ENCODE data around the gene PRTG. TPM values are rescaled to one million over a fixed set of nuclear protein-coding genes. Genes with fewer than 3 reads are reported as not detected.

PRTG gene
- total and polyA plus RNA-seq, 10 of the 15 experiments (the other 5 are each of a cell fraction or from before 2014, with no cell fraction given): under 0.01 to 0.25 TPM; not detected in 8

GRCh38 chr15:55698653-55699052 is 44.3 kb downstream of the PRTG start:
- Histone ChIP-seq H3K36me3 (ENCODE audit: control insufficient read depth in 2 of 2, insufficient read depth in 2 of 2, low read length in 1 of 2) (no peaks in the 10 kb centered on the region), H3K27ac (ENCODE audit: control insufficient read depth, insufficient read depth) (no peak overlapping the region), H2AFZ (ENCODE audit: control insufficient read depth, low read depth, low read length) (no peak overlapping the region), H3K9ac (ENCODE audit: control insufficient read depth, insufficient read depth, low read length) (no peak overlapping the region), H3K4me3 (no peak overlapping the region), H3K27me3 (replicated peaks in 1 of 2; ENCODE audit: control insufficient read depth in 2 of 2, insufficient read depth in 2 of 2, low read length in 1 of 2) (no peaks in the 10 kb centered on the region), H3K9me3 (replicated peaks; ENCODE audit: control insufficient read depth, insufficient read depth, low read length) (no peaks in the 10 kb centered on the region), H3K79me2 (ENCODE audit: control insufficient read depth, insufficient read depth, low read length) (no peaks in the 10 kb centered on the region), H3K4me2 (ENCODE audit: control insufficient read depth, insufficient read depth) (no peak overlapping the region), H3K4me1 (ENCODE audit: control insufficient read depth, insufficient read depth, low read length) (peaks cover 6% of the 10 kb centered on the region; the same call in 1 of the 2 replicates), H4K20me1 (ENCODE audit: control insufficient read depth, insufficient read depth) (no peaks in the 10 kb centered on the region)
- ChIA-PET SMC1A (ENCODE audit: uncharacterized antibody, unreplicated experiment) (no interaction called here), RAD21 (ENCODE audit: unreplicated experiment) (no interaction called here), POLR2A (no interaction called here), CTCF (interaction anchor here (1.2 kb wide), 1 partner anchor 14 kb away, joined by 3 read pairs; no protein-coding TSS in a partner anchor)
- FAIRE-seq: no peak
- ATAC-seq: no peak
- in situ Hi-C loops (cut with MboI): no loop called here
- 64% methylated on average over 4 of the region's 4 CpGs for WGBS (ENCODE audit: insufficient coverage, insufficient replicate concordance, low lambda C conversion rate, missing lambda C conversion rate)
- no peak for TF ChIP-seq REST (IDR thresholded peaks at IDR 0.05; ENCODE audit: low read depth, low read length)
- TF ChIP-seq ZSCAN29 (IDR thresholded peaks at IDR 0.05): no peak
- TF ChIP-seq ATF3 (IDR thresholded peaks at IDR 0.05; ENCODE audit: borderline replicate concordance, extremely low read depth, low read depth, low read length): no peak
- no peak for TF ChIP-seq RELA (IDR thresholded peaks at IDR 0.05; ENCODE audit: borderline replicate concordance, partially characterized antibody)
- no peak for TF ChIP-seq ZBTB40 (IDR thresholded peaks at IDR 0.05; ENCODE audit: borderline replicate concordance)
- no peak for TF ChIP-seq TARDBP (IDR thresholded peaks at IDR 0.05; ENCODE audit: borderline replicate concordance)
- TF ChIP-seq IKZF2 (IDR thresholded peaks at IDR 0.05): no peak
- TF ChIP-seq STAT3 (IDR thresholded peaks at IDR 0.05; ENCODE audit: low read depth, low read length): no peak
- TF ChIP-seq YBX1 (IDR thresholded peaks at IDR 0.05): no peak
- TF ChIP-seq ZZZ3 (IDR thresholded peaks at IDR 0.05; ENCODE audit: control insufficient read depth, insufficient read length, low read depth): no peak
- no peak for TF ChIP-seq ETV6 (conservative IDR thresholded peaks at IDR 0.05 in 1 of 2, IDR thresholded peaks at IDR 0.05 in 1 of 2; ENCODE audit: borderline replicate concordance in 1 of 2, low read depth in 1 of 2)
- TF ChIP-seq MLLT1 (IDR thresholded peaks at IDR 0.05): no peak
- DNase-seq (ENCODE audit: low read depth, low spot score): no peak
- intact Hi-C loops (cut with micrococcal nuclease; ENCODE audit: unreplicated experiment): no loop called here
- no TSS peak for BruUV-seq (replicated peaks)
